ENCODE data around the gene TSC1.

Gene TSC1

GRCh38 chr9:132888151-132888550 is 56.3 kb downstream of the TSC1 start:
- no peak for DNase-seq (ENCODE audit: low read depth in 2 of 2)

- DNase-seq (ENCODE audit: low read depth in 2 of 2): no peak
Observed at GRCh38 chr9:132887181-132888120, 57.0 kb downstream of the TSC1 start.

- no peak for DNase-seq (ENCODE audit: low read depth in 2 of 2)
Observed at GRCh38 chr9:132886334-132886725, 58.1 kb downstream of the TSC1 start.

GRCh38 chr9:132885720-132886333 is 58.6 kb downstream of the TSC1 start:
- no peak for DNase-seq (ENCODE audit: low read depth in 2 of 2)

GRCh38 chr9:132883349-132884294 is 60.8 kb downstream of the TSC1 start:
- DNase-seq (ENCODE audit: low read depth in 2 of 2): no peak

GRCh38 chr9:132882616-132883015 is 61.8 kb downstream of the TSC1 start:
- DNase-seq (ENCODE audit: low read depth in 2 of 2): no peak

GRCh38 chr9:132881826-132882225 is 62.6 kb downstream of the TSC1 start:
- no peak for DNase-seq (ENCODE audit: low read depth in 2 of 2)

GRCh38 chr9:132880324-132880661 is 64.1 kb downstream of the TSC1 start:
- DNase-seq (ENCODE audit: low read depth in 2 of 2): no peak

- no peak for DNase-seq (ENCODE audit: low read depth in 2 of 2)
Observed at GRCh38 chr9:132879457-132880323, 64.7 kb downstream of the TSC1 start.

- peak; percentile 2 to 27 for DNase-seq (ENCODE audit: low read depth in 2 of 2)
Observed at GRCh38 chr9:132878695-132879456, 65.5 kb downstream of the TSC1 start, which contains the start of gene SPACA9. Gene SPACA9 (plus strand): TSS chr9:132878898. CDS start chr9:132883948, 5,050 bp downstream.

- peak; percentile 71 to 74 for DNase-seq (ENCODE audit: low read depth in 2 of 2)
Observed at GRCh38 chr9:132877824-132878694, 66.4 kb downstream of the TSC1 start, which contains the start of gene AK8. Gene AK8 (minus strand): TSS chr9:132878284. CDS start chr9:132878255, 29 bp downstream.

- DNase-seq (ENCODE audit: low read depth in 2 of 2): no peak
Observed at GRCh38 chr9:132877458-132877823, 67.0 kb downstream of the TSC1 start.

- no peak for DNase-seq (ENCODE audit: low read depth in 2 of 2)
Observed at GRCh38 chr9:132876849-132877248, 67.6 kb downstream of the TSC1 start.

- DNase-seq (ENCODE audit: low read depth in 2 of 2): no peak
Observed at GRCh38 chr9:132875159-132875558, 69.3 kb downstream of the TSC1 start.

- DNase-seq (ENCODE audit: low read depth in 2 of 2): no peak
Observed at GRCh38 chr9:132873403-132873802, 71.0 kb downstream of the TSC1 start.

- DNase-seq (ENCODE audit: low read depth in 2 of 2): no peak
Observed at GRCh38 chr9:132869266-132869665, 75.2 kb downstream of the TSC1 start.

GRCh38 chr9:132866898-132867297 is 77.5 kb downstream of the TSC1 start:
- no peak for DNase-seq (ENCODE audit: low read depth in 2 of 2)

GRCh38 chr9:132864691-132865090 is 79.7 kb downstream of the TSC1 start:
- DNase-seq (ENCODE audit: low read depth in 2 of 2): no peak

GRCh38 chr9:132864277-132864676 is 80.1 kb downstream of the TSC1 start:
- DNase-seq (ENCODE audit: low read depth in 2 of 2): no peak

All from stimulated activated CD4-positive, alpha-beta T cell treated with anti-CD3 and anti-CD28 coated beads, Interleukin-1b, Interleukin-23, amount 100 ng/mL, for 4 hours (primary cell).